ENCODE results near the gene ASRGL1. TPM values are rescaled to one million over a fixed set of nuclear protein-coding genes. Genes with fewer than 3 reads are reported as not detected.

ASRGL1 gene
- total and polyA plus RNA-seq, 2 of the 13 experiments (the other 11 are each of a cell fraction or from before 2014, with no cell fraction given) = 50.8 to 97.5 TPM

GRCh38 chr11:62432695-62433094, 95.4 kb downstream of the ASRGL1 start (continued):
- TF ChIP-seq AHDC1 (CRISPR knock-in tag; IDR thresholded peaks at IDR 0.05; ENCODE audit: borderline replicate concordance) (peak; percentile 70; the same call in 1 of the 2 replicates), SMAD9 (CRISPR knock-in tag; IDR thresholded peaks at IDR 0.05) (no peak), ZNF317 (CRISPR knock-in tag; IDR thresholded peaks at IDR 0.05) (no peak; the same call in 1 of the 2 replicates), PLSCR1 (CRISPR knock-in tag; IDR thresholded peaks at IDR 0.05; ENCODE audit: borderline replicate concordance) (no peak), LCORL (IDR thresholded peaks at IDR 0.05) (no peak), LCORL (CRISPR knock-in tag; IDR thresholded peaks at IDR 0.05) (peak; percentile 55; the same call in 1 of the 2 replicates), ATF6 (CRISPR knock-in tag; conservative IDR thresholded peaks at IDR 0.05) (no peak), ASH2L (IDR thresholded peaks at IDR 0.05; ENCODE audit: insufficient read length, low read depth, low read length) (no peak), ATRX (CRISPR knock-in tag; IDR thresholded peaks at IDR 0.05; ENCODE audit: borderline replicate concordance) (no peak), ZNF784 (CRISPR knock-in tag; IDR thresholded peaks at IDR 0.05; ENCODE audit: borderline replicate concordance) (no peak), KMT2A (CRISPR knock-in tag; IDR thresholded peaks at IDR 0.05) (no peak), FOXK1 (CRISPR knock-in tag; IDR thresholded peaks at IDR 0.05; ENCODE audit: borderline replicate concordance, low read depth) (0 out of 2 replicates have a peak, but pooled peaks have one; percentile 25), ZMYM3 (CRISPR knock-in tag; IDR thresholded peaks at IDR 0.05) (peak; percentile 70; the same call in 1 of the 2 replicates), ZNF33B (CRISPR knock-in tag; IDR thresholded peaks at IDR 0.05) (no peak), E2F1 (CRISPR knock-in tag; IDR thresholded peaks at IDR 0.05) (no peak)
- TF ChIP-seq, protein P1, sequence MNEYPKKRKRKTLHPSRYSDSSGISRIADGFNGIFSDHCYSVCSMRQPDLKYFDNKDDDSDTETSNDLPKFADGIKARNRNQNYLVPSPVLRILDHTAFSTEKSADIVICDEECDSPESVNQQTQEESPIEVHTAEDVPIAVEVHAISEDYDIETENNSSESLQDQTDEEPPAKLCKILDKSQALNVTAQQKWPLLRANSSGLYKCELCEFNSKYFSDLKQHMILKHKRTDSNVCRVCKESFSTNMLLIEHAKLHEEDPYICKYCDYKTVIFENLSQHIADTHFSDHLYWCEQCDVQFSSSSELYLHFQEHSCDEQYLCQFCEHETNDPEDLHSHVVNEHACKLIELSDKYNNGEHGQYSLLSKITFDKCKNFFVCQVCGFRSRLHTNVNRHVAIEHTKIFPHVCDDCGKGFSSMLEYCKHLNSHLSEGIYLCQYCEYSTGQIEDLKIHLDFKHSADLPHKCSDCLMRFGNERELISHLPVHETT (CRISPR knock-in tag; conservative IDR thresholded peaks at IDR 0.05) = no peak
- TF ChIP-seq, protein P2, sequence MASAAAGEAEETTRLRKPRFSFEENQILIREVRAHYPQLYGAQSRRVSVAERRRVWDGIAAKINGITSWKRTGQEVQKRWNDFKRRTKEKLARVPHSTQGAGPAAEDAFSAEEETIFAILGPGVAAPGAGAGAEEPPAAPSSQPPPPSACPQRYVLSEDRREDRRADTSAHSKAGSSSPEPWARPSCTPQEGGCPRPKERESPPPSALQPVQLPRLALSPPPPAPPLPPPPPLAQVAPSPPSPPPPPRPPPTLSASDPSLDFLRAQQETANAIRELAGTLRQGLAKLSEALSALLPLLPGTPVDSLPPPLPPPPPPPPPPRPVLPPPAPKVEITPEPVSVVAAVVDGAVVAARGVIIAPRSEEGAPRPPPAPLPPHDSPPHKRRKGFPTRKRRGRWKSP (CRISPR knock-in tag; IDR thresholded peaks at IDR 0.05) = no peak

All from HepG2 (cell line).